Colonic mucosa (tissue), 4 donors: ENCODE data around the gene TRIM50. TPM values are rescaled to one million over a fixed set of nuclear protein-coding genes. Genes with fewer than 3 reads are reported as not detected.

Source experiments
- DNase-seq: peaks from one replicate; pipeline ENCODE4 v3.0.0-alpha.2; 2020
- H3K27ac ChIP-seq: fragments of 200-600 bp; one replicate; pipeline ENCODE4 v1.8.0; 2021
- H3K27me3 ChIP-seq: fragments of 200-600 bp; one replicate; pipeline ENCODE4 v1.8.0; 2021
- H3K36me3 ChIP-seq: fragments of 200-600 bp; one replicate; pipeline ENCODE4 v1.8.0; 2021
- H3K4me1 ChIP-seq: fragments of 200-600 bp; one replicate; pipeline ENCODE4 v1.8.0; 2021; ENCODE audit warnings: mild to moderate bottlenecking
- H3K4me3 ChIP-seq: fragments of 200-600 bp; one replicate; pipeline ENCODE4 v1.8.0; 2021
- H3K9ac ChIP-seq, 2 donors: one replicate each; pipeline ENCODE4 v1.7.0; 2013; ENCODE audit warnings: control low read depth in 2 of 2, low read depth in 2 of 2, low read length in 2 of 2
- H3K9me3 ChIP-seq: fragments of 200-600 bp; one replicate; pipeline ENCODE4 v1.8.0; 2021
- intact Hi-C: fragments of 100-400 bp; cut with DNase I; formaldehyde crosslinking; loops from one replicate; pipeline ENCODE4 v1.14.1; 2022
- total RNA-seq, 2 donors: library from RNA; stranded (reverse); fragmentation: NEBNext Ultra II Directional in 1 of 2; extraction: Animal tissue kit (Norgen Biotek cat#: 25700) in 1 of 2; gene quantifications; one replicate each; pipeline ENCODE4 v1.2.1, GENCODE V29; 2021
- TF ChIP-seq, protein P1 (sequence below): fragments of 200-600 bp; IDR thresholded peaks from one replicate; pipeline ENCODE4 v1.8.0; 2022; ENCODE audit warnings: antibody characterized with exemption, mild to moderate bottlenecking
- donor health status: healthy.
- donor health status: DM: no; HTN: no; CAD: no.
- donor health status: DM: no; HTN: no; CAD: no.

Gene TRIM50
- total RNA-seq, 2 donors from 2014 or later = not detected

DNA sequence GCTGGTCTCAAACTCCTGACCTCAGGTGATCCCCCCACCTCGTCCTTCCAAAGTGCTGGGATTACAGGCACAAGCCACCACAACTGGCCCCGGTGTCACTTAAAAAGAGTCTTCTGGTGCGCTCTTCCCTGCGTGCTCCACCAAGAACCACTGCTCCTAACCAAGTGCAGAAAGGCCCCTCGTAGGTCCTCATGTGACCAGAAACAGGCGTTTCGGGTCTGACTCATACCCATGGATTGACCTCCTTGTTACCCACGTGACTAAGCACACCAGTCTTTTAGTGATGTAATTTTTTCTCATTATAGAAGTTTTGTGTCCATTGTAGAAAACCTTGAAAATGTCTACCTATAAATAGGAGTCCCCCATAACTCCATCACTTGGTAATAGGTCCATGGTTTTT lies 14.0 kb upstream of the TRIM50 start:
- Histone ChIP-seq H3K9ac (no peak overlapping the region), H3K27me3 (no peaks in the 10 kb centered on the region), H3K4me3 (no peak overlapping the region), H3K27ac (no peak overlapping the region), H3K36me3 (no peaks in the 10 kb centered on the region), H3K4me1 (no peaks in the 10 kb centered on the region), H3K9me3 (no peaks in the 10 kb centered on the region)
- TF ChIP-seq, protein P1, sequence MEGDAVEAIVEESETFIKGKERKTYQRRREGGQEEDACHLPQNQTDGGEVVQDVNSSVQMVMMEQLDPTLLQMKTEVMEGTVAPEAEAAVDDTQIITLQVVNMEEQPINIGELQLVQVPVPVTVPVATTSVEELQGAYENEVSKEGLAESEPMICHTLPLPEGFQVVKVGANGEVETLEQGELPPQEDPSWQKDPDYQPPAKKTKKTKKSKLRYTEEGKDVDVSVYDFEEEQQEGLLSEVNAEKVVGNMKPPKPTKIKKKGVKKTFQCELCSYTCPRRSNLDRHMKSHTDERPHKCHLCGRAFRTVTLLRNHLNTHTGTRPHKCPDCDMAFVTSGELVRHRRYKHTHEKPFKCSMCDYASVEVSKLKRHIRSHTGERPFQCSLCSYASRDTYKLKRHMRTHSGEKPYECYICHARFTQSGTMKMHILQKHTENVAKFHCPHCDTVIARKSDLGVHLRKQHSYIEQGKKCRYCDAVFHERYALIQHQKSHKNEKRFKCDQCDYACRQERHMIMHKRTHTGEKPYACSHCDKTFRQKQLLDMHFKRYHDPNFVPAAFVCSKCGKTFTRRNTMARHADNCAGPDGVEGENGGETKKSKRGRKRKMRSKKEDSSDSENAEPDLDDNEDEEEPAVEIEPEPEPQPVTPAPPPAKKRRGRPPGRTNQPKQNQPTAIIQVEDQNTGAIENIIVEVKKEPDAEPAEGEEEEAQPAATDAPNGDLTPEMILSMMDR = no peak
- intact Hi-C loops = loop anchor here (5.0 kb wide), 2 partner anchors 95 to 110 kb away; no protein-coding TSS in a partner anchor
- DNase-seq = no peak

DNA sequence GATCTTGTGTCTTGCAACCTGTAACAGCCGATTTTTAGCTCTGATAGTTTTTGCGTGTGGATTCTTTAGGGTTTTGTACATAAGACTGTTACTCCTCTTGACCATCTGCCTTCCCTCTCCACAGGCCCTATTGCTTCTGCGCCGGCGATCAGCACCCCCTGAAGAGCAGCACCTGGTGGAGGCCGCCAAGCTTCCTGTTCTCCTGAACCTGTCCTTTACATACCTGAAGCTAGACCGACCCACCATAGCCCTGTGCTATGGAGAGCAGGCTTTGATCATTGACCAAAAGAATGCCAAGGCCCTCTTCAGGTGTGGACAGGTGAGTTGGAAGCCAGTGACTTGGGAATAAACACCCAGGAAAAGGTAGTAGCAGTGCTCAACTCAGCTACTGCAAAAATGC lies 12.6 kb upstream of the TRIM50 start:
- no peak for DNase-seq
- Histone ChIP-seq H3K9ac (no peak overlapping the region), H3K36me3 (no peaks in the 10 kb centered on the region), H3K27ac (no peak overlapping the region), H3K27me3 (no peaks in the 10 kb centered on the region), H3K9me3 (no peaks in the 10 kb centered on the region), H3K4me1 (no peaks in the 10 kb centered on the region), H3K4me3 (no peak overlapping the region)
- intact Hi-C loops = loop anchor here (5.0 kb wide), 2 partner anchors 97 to 112 kb away; no protein-coding TSS in a partner anchor
- TF ChIP-seq, protein P1 = no peak

DNA sequence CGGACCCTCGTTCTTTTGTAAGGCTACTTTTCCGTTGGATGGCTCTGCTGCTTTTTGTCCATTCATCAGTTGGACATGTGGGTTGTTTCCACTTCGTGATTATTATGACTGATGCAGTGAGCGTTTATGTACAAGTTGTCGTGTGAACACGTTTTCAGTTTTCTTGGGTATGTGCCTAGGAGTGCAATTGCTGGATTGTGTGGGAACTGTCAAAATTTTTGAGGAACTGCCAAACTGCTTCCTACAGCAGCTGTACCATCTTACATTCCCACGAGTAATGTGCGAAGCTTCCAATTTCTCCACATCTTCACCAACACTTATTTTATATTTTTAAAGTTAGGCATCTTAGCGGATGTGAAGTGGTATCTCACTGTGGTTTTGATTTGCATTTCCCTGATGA lies 10.4 kb upstream of the TRIM50 start:
- Histone ChIP-seq H3K4me3 (no peak overlapping the region), H3K4me1 (no peaks in the 10 kb centered on the region), H3K27me3 (no peaks in the 10 kb centered on the region), H3K9me3 (no peaks in the 10 kb centered on the region), H3K36me3 (no peaks in the 10 kb centered on the region), H3K27ac (no peak overlapping the region), H3K9ac (no peak overlapping the region)
- intact Hi-C loops = no loop called here
- TF ChIP-seq, protein P1 = no peak
- DNase-seq = no peak

DNA sequence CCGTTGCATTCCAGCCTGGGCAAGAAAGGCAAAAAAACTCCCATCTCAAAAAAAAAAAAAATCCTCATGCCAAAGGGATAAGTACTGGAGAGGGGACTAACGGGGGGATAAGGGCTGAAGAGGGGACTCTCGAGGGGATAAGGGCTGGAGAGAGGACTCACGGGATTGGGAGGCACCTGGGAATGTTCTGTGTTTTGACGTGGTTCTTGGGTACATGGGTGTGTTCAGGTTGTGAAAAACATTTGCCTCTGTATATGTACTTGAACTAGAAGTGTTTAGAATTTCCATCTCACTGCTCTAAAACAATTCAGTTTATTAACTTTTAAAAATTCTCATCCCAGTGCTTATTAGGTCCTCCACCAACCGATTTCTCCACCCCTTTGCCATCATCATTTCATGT lies 4.6 kb upstream of the TRIM50 start:
- intact Hi-C loops = no loop called here
- TF ChIP-seq, protein P1 = no peak
- Histone ChIP-seq H3K4me1 (no peaks in the 10 kb centered on the region), H3K9me3 (no peaks in the 10 kb centered on the region), H3K36me3 (no peaks in the 10 kb centered on the region), H3K27me3 (no peaks in the 10 kb centered on the region), H3K27ac (no peak overlapping the region), H3K4me3 (no peak overlapping the region), H3K9ac (no peak overlapping the region)
- DNase-seq = no peak

- no peaks in the 10 kb centered on the region for H3K4me1 ChIP-seq
- H3K27me3 ChIP-seq = no peaks in the 10 kb centered on the region
- H3K9me3 ChIP-seq = no peaks in the 10 kb centered on the region
- TF ChIP-seq, protein P1 = no peak
- DNase-seq = no peak
- no peak overlapping the region for H3K27ac ChIP-seq
- no peak overlapping the region for H3K4me3 ChIP-seq
- intact Hi-C loops = no loop called here
- H3K36me3 ChIP-seq = no peaks in the 10 kb centered on the region
- H3K9ac ChIP-seq = no peak overlapping the region
Measured at GRCh38 chr7:73330772-73331171, 2.9 kb upstream of the TRIM50 start.
